HG02763 (cell line): ENCODE measurements around the gene LRSAM1.

Source experiments
- ATAC-seq: cut with Tn5 transposase; IDR thresholded peaks from one replicate; pipeline ENCODE4 v1.9.1; 2021; ENCODE audit warnings: mild to moderate bottlenecking, moderate library complexity; ENCODE audit not compliant: unreplicated experiment

LRSAM1 gene

DNA sequence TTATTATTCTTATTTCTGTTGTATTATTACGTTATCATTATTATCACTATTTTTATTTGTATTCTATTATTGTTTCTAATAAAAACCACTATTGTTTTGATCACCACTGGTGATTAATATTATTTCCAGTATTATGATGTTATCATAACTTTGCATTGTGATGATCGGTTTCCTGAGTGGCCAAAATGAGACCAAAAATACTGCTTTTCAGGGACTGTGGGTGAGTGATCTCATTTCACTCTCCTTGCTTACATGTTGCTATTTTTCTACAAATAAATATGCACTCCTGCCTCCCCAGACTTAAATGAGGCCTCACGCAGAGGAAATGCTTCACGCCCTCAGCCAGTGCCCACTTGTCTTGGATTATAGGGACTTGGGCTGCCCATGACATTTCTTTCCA lies 78.4 kb downstream of the LRSAM1 start:
- ATAC-seq: no peak

DNA sequence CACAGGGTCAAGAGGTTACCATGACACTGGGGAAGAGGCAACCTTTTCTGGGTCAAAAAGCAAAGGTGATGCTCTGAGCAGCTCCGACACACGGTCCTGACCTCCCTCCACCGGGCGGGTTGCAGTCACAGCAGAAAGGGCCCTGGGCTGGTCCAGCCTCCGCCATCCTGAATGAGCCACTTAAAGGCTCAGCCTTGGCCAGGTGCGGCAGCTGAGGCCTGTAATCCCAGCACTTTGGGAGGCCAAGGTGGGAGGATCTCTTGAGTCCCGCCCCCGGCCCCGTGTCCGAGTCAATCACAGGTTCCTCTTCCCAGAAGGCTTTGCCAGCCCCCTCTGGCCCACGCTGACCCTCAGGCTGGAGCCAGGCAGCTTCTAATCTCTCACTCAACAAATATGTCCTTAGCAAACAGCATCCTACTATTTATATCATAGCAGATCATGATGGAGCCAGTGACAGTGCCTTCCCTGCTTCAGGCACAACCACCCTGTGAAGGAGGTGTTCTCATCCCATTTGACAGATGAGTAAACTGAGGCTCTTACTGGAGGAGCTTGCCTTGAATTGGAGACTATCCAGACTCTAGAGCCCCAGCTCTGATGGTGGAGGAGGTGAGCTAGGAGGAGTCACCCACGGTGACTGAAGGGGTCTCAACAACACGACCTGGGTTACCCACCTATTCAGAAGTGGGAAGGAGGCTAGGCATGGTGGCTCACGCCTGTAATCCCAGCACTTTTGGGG lies 79.1 kb downstream of the LRSAM1 start:
- ATAC-seq: no peak

DNA sequence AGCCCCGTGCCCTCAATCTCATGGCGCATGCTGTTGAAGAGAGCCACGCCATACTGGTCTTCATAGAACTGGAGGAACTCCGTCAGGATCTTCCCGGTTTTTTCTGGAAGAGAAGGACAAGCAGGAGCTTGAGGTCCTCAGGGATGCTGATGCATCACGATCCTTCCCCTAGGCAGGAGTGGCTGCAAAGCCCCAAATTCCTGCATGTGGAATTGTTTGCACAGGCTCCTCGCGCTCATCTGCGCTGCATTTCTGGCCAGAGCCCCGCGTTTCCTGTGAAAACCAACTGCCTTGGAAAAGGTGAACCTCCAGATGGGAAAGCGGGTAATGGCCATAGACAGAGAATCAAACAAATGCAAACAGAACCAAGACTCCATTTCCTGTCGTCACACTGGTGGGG lies 80.4 kb downstream of the LRSAM1 start:
- no peak for ATAC-seq

DNA sequence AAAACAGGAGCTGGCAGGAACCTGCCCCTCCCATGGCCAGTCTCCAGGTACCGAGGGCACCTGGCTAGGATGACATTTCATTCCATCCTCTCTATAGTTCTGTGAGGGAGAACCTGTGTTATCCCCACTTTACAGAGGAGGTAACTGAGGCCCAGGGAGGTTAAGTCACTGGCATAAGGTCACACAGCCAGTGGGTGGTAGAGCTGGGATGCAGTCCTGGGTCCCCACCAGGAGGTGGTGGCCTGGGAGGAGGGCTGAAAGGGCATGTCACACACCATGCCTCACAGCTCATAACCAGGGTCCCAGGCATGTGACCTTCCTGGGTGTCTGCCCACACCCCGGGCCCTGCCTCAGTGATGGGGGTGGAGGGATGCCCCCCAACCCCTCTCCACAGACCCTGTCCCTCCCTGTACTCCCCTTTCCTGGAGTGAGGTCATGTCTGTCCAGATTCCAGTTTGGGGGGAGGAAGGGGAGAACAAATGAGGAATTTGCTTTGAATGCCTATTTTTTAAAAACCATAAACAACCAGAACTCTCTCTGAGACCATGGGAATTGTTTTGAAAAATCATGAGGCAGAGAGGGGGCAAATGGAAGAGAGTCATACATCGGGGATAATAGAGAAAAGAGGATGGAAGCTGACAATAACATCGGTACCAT lies 83.1 kb downstream of the LRSAM1 start:
- no peak for ATAC-seq

DNA sequence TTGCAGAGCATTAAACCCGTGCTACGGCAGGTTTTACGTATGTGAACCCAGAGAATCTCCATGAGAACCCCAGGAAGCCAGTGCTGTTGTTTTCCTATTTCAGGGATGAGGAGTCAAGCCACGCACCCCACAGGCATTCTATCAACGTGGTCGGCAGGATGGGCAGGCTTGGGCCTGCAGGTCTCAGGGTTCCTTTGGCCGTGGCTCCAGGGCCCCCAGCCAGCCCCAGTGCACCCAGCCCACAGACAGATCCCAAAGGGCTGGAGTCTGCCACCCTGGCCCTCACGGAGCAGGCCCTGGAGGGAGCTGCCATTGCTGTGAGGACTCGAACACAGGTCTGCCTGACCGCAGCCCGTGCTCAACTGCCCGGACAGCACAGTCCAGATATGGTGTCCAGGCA lies 83.6 kb downstream of the LRSAM1 start:
- ATAC-seq: no peak

DNA sequence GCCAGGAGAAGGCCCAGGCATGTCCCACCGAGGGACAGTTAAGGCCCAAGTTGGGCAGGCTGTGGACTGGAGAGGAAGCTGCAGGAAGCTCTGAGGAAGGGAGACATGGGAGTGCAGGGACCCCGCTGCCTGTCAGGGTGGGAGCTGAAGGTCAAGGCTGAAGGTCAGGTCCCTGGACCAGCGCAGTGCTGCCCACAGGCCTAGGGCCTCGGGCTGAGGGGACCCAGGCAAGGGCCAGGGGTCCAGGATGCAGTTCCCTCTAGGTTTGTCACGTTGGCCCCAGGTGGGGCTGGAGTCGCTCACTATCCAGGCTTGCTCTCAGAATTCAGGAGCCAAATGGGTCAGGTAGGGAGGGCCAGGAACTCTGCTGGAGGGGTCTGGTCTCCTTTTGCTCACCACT lies 84.1 kb downstream of the LRSAM1 start:
- no peak for ATAC-seq

DNA sequence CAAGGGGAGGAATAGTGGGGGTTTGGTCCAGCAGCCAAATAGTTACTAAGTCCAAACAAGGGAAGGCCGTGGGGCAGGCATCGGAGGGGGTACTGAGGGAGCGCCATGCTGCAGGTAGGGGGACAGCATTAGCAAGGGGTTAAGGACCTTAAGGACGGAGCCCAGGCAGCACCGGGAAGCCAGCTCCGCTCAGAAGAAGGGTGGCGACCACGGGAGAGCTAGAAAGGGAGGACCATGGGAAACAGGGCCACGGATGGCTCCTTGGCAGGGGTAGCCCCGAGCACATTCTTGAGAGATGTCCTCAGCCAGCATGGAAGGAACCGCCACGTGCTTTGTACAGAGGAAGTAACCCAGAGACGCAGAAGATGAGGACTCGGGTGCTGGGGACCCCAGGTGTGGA lies 84.5 kb downstream of the LRSAM1 start:
- no peak for ATAC-seq

DNA sequence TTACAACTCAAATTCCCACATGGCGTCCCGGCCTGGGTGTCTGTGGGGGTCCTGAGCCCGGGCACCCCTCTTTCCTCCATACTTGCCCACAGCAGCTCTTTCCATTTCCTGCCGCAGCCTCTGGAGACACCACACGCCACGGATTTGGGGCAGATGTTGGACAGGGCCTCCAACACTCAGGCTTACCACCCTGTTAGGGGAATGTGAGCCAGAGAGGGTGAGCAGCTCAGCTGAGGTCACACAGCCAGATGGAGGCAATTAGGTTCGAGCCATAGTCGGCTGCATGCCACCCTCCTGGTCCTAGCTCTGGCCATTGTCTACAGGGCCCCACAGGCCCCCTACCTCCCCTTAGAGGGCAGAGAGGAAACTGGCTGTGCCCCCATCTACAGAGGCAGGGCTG lies 85.2 kb downstream of the LRSAM1 start:
- ATAC-seq: no peak

DNA sequence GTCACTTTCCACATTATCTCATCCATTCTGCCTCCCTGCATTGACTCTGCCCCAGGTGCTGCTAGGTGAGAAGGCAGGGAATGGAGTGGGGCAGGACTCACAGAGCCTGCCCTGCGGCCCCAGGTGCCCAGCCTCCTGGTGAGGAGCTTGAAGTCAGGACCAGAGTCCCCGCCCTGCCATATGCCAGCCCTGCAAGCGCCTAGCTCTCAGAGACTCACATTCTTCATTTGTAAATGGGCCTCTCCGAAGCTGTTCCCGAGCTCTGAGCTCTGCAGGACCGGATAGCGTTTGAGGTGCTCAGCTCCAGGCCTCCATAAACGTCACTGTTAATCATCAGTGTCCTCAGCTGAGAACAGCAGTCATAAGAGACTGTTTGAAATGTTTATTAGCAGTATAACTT lies 85.7 kb downstream of the LRSAM1 start:
- no peak for ATAC-seq

DNA sequence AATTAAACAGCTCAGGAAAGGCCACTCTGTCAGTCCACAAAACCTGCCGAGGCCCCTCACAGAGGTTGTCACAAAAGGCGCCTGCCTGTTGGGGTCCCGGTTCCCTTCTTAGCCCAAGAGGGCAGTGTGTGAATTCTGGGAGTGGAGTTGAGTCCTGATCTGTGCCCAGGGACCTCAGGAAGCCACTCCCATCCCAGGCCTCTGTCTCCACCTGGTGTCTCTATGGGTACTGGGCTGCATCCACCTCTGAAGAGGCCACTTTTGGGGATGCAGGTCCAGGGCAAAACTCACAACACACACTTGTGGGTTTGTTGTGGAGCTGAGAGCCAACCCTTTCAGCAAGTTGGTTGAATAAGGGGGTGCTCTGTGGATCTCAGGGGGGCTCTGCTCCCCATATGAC lies 86.5 kb downstream of the LRSAM1 start:
- no peak for ATAC-seq

DNA sequence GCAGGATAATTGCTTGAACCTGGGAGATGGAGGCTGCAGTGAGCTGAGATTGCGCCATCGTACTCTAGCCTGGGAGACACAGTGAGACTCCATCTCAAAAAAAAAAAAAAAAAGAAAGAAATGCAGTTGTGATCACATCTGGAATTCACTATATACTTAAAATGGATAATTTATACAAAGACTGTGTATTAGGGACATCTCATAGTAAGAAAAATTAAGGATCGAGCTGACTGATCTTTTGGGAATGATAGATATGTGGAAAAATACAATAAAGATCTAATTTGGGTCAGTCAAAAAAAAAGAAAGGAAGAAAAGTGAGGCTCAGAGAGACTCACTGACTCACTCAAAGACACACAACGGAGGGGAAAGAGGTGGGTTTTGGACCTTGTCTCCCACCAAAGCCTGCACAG lies 87.5 kb downstream of the LRSAM1 start:
- no peak for ATAC-seq

DNA sequence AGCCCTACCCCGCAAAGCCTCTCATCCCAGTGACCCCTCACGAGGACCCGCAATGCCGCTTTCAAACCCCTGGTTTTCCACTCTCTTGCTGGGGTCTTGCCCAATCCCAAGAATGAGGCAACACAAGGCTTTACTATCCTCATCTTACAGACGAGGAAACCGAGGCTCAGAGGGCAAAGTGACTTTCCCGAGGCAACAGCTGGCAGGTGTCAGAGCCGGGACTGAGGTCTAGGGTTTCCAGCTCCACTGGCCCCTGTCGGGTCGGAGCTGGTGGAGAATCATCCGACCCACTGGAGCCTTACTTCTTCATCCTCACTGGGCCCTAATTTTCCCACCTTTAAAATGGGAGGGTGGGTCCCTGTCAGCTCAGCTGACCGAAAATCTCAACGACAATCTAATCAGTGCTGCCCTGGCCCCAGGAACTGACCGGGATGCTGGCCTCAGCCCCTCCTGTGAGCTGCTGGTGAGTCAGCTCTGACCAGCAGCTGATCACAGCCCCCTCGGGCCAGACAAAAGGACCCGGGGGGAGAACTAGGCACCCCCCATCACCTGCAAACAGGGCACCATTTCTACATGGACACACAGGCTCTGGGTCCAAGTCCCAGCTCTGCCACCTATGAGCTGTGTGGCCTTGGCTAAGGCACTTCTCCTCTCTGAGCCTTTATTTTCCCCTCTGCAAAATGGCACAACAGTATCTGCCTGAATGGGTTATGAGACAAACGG lies 88.1 kb downstream of the LRSAM1 start:
- ATAC-seq: no peak

DNA sequence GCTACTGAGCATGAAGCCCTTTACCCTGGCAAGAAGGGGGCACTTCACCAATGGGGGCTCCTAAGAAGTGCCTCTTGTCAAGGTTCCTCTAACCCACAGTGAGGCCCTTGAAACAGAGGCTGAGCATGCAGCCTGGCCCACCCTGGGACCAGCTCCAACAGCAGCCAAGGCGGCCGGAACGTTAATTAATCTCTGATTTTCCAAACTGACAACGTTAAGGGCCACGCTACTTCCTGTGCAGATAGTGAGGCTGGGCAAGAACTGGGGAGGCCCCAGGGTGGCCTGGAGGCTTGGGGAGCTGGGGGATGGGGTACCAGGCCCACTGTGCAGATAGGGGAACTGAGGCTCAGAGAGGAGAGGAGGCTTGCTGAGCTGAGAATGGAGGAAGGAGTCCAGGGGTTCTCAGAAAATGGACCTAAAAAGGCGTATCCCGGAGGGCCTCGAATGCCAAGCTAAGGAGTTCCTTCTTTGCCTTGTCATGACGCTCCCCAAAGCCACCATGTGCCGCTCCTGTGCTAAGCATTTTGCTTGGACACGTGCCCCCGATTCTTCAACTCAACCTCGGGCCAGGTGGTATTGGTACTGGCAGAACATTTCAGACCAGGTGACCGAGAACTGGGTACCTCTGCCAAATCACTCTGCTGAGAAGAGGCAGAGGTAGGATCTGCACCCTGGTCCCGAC lies 88.8 kb downstream of the LRSAM1 start:
- ATAC-seq: no peak

DNA sequence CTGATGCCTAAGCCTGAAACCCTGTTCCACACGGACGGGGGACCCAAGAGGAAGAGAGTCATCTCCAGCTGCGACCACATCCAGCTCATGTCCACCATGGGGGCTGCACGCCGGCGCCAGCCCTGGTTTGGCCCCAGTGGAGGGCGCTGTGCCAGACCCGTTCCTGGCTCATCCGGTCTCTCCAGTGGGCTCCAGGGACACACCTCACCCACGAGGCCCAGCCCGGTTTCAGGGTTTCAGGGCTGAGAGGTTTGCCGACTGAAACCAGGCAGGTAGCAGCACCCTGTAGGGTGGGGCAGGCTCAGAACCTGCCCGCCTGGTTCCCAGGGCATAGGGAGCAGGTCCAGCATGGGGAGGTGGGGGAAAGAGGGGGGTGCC lies 89.3 kb downstream of the LRSAM1 start:
- no peak for ATAC-seq

DNA sequence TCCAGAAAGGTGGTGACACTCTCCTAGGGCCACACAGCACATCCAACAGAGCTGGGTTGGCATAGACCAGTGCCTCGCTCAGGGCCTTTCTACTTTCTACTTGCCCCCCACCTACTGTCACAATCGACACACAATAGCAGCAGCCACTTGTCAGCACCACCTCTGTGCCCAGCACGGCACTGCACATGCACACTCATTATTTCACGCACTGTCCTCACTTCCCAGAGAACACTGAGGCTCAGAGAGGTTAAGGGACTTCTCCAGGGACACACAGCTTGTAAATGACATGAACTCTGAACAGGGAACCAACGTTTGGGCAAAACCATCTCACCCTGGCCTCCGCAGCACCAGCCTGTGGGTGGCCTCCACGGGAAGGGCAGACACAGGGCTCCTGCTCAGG lies 89.9 kb downstream of the LRSAM1 start:
- ATAC-seq: no peak

DNA sequence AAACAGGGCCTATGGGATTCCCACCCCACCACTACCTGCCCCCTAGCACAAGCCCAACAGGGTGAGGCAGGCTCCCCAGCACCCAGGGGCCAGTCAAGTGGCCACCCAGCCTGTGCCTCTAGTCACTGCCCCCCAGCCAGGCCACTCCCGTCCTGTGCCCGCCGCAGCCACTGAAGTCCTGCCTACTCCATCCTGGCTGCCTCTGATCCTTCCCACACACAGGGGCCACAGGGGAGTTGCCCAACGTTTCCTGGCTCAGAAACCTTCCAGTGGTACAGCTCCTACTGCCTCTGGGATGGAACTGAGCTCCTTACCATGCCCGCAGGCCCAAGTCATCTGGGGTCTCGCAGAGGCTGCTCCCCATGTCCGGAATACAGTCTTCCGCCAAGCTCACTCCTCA lies 90.6 kb downstream of the LRSAM1 start:
- no peak for ATAC-seq

DNA sequence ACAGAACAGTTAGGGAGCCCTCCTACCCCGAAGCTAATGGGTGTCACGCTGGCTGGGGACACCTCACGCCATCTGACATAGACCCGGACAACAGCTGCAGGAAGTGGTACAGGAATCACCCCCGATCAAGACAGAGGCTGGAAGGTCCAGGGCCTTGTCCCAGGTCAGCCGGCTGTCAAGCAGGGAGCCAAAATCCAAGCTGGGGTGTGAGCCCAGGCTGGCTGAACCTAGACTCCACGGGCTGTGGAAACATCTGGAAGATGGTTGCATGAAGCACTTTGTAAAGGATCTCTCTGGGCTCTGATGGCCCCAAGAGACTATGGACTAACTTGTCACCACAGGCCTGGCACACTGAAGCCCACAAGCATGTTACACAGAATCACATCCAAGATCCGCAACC lies 91.9 kb downstream of the LRSAM1 start:
- no peak for ATAC-seq

DNA sequence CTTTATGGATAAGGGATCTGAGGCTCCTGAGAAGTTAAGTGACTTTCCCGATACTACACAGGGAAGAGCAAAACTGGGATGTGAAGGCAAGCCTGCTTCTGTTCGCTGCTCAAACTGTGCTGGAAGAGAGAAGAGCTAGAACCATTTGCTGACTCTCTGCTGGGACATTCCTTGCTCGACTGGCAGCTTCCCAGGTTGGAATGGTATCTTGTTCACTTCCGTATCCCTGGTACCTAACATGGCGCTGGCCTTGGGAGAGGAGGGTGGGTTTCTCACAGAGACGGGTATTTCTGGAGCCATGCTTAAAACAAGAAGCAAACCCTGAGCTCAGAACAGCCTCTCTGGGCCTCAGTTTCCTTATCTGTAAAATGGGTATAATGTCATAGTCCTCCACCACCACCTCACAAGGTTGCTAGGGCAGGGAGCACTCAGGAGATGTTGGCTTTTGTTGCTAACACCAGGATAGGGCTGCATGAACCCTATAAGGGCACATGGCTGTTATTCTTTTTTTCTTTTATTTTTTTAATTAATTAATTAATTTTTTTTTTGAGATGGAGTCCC lies 92.7 kb downstream of the LRSAM1 start:
- no peak for ATAC-seq

DNA sequence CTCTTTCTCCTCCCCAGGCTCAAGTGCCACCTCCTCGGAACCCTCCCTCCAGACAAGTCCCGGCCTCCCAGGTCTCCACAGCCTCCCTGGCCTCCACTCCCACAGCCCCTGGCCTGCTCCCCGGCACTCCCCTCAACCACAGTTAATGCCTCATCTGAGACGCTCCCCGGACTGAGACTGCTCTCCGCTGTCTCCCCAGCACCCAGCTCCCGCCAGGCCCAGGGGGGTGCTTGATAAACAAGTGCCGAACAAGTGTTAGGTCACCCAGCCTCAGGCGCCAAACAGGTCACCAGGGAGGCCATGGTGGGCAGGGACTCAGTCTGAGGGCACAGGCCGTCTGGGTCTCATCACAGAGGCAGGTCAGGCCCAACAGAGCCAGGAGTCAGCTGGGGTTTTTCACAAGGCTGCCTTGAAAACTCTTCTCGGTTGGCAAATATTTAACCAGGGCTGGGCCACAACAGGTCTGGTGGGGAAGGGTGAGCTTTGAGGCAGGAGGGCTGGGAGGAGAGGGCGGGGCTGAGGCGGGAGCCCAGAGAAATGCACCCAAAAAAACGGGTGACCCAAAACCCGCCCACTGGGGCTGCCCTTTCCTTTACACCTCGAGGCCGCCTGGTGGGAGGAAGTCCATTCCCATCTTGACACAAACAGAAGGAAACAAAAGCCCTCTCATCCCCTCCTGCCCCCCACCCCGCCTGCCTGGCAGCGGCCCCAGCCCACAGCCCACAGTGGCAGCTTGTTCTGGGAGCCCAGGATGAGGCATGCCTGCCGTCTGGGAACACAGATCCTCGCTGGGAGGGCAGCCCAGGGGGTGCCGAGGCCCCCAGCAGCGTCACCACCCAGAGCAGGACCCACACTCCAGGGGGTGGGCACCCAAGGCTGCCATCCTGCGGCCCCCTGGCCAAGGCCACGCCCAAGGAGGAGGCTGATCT lies 94.2 kb downstream of the LRSAM1 start:
- peak; percentile 58 for ATAC-seq

DNA sequence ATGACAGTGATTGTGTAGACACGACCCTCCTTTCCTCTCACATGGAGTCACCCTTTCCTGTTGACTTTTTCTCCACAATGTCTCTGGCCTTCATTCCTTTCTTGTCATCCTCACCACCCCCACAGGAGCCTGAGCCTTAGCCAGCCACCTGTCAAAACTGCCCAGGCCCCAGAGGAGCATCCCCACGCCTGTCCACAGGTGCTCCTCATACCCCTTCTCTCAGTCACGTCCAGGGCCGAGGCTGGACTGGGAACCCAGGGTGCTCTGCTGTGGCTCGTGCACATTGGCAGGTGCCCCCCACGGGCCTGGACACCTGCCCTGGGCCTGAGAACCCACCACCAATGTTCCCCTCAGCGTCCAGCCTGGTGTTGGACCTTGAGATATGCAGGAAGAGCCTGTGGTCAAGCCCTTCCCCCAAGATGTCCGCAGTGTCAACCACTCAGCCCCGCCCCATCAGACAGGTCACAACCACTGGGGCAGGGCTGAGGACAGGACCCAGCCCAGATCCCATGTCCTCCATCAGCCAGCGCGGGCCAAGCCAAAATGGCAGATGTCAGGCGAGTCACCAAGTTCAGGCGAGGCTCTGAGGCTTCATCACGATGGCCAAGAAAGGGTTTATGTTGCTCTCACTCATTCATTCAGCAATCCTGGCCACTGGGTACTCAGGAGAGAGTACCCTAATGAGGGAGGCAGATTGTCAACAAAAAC lies 95.0 kb downstream of the LRSAM1 start:
- ATAC-seq: no peak
